ENCODE data around the gene CCDC112.

DNA sequence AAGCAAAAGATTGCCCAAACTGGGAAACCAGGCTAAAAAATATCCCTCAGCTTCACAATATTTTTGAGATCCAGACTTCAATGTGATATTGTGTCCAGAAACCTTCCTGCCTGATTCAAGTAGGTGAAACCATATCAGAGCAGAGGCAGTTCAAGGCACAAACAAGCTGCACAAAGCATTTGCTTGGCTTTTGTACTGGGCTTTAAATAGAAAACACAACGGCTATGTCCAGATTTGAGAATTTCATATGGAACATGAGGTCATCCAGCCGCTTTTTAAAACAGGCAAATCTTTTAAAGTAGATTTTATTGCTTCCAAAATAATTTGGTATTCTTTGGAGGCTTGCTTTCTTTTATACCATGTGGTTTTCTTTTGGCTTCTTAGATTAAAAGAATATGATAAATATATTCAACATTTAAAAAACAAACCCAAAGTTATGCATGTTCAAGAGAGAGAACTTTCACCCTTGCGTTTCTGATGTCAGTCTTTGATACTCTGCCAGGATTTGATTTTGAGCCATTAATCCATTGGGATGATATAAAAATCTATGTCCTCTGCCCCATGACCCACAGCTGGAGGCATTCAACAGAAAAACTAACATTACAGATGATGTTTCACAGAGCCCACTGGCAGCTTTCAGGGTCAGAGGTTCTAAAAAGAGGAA, 29.0 kb upstream of the CCDC112 start:
- no peak for TF ChIP-seq POLR2A (IDR thresholded peaks at IDR 0.05)
- TF ChIP-seq, protein P1, sequence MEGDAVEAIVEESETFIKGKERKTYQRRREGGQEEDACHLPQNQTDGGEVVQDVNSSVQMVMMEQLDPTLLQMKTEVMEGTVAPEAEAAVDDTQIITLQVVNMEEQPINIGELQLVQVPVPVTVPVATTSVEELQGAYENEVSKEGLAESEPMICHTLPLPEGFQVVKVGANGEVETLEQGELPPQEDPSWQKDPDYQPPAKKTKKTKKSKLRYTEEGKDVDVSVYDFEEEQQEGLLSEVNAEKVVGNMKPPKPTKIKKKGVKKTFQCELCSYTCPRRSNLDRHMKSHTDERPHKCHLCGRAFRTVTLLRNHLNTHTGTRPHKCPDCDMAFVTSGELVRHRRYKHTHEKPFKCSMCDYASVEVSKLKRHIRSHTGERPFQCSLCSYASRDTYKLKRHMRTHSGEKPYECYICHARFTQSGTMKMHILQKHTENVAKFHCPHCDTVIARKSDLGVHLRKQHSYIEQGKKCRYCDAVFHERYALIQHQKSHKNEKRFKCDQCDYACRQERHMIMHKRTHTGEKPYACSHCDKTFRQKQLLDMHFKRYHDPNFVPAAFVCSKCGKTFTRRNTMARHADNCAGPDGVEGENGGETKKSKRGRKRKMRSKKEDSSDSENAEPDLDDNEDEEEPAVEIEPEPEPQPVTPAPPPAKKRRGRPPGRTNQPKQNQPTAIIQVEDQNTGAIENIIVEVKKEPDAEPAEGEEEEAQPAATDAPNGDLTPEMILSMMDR (IDR thresholded peaks at IDR 0.05): no peak
